Colonic mucosa (tissue), 4 donors: Measurements from ENCODE around the gene GP1BA. TPM values are rescaled to one million over a fixed set of nuclear protein-coding genes. Genes with fewer than 3 reads are reported as not detected.

Source experiments
- DNase-seq: peaks from one replicate; pipeline ENCODE4 v3.0.0-alpha.2; 2020
- H3K27ac ChIP-seq: fragments of 200-600 bp; one replicate; pipeline ENCODE4 v1.8.0; 2021
- H3K27me3 ChIP-seq: fragments of 200-600 bp; one replicate; pipeline ENCODE4 v1.8.0; 2021
- H3K36me3 ChIP-seq: fragments of 200-600 bp; one replicate; pipeline ENCODE4 v1.8.0; 2021
- H3K4me1 ChIP-seq: fragments of 200-600 bp; one replicate; pipeline ENCODE4 v1.8.0; 2021; ENCODE audit warnings: mild to moderate bottlenecking
- H3K4me3 ChIP-seq: fragments of 200-600 bp; one replicate; pipeline ENCODE4 v1.8.0; 2021
- H3K9ac ChIP-seq, 2 donors: one replicate each; pipeline ENCODE4 v1.7.0; 2013; ENCODE audit warnings: control low read depth in 2 of 2, low read depth in 2 of 2, low read length in 2 of 2
- H3K9me3 ChIP-seq: fragments of 200-600 bp; one replicate; pipeline ENCODE4 v1.8.0; 2021
- intact Hi-C: fragments of 100-400 bp; cut with DNase I; formaldehyde crosslinking; loops from one replicate; pipeline ENCODE4 v1.14.1; 2022
- total RNA-seq, 2 donors: library from RNA; stranded (reverse); fragmentation: NEBNext Ultra II Directional in 1 of 2; extraction: Animal tissue kit (Norgen Biotek cat#: 25700) in 1 of 2; gene quantifications; one replicate each; pipeline ENCODE4 v1.2.1, GENCODE V29; 2021
- TF ChIP-seq, protein P1 (sequence below): fragments of 200-600 bp; IDR thresholded peaks from one replicate; pipeline ENCODE4 v1.8.0; 2022; ENCODE audit warnings: antibody characterized with exemption, mild to moderate bottlenecking
- donor health status: healthy.
- donor health status: DM: no; HTN: no; CAD: no.
- donor health status: DM: no; HTN: no; CAD: no.

Gene GP1BA
- total RNA-seq, 2 donors from 2014 or later, result not detected

DNA sequence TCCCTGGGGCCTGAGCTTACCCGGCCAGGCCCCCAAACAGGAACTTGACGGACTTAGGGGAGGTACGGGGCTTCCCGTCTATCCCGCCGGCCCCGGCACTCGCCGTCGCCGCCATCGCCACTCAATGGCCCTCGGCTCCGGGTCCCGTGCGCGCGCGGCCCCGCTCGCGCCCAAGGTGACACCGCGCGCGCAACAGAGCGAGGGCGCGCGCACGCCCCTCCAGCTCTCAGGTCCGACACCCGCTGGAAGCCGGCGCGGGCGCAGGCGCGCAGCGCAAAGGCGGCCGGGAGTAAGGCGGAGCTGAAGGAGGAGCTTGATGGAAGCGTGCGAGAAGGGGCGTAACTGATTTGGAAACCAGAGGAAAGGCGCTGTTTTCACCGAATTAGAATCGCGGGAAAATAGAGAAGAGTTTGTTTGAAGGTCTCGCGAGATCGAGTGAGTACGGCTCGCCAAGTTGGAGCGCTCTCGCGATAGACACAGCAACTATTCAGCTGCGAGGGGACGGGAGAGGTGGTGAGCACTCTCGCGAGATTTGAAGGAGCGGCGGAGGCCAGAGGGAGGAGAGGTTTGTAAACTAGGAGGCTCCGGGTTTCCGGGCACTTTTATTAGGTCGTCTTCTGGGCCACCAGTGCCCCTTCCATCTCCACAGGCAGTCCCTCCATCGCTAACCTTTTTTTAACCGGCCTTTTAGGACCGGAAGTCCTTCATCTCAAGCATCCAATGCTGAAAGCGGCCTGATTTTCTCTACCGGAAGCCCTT, 7.9 kb downstream of the GP1BA start, which contains the start of the genes RNF167 and SLC25A11:
Gene RNF167, plus strand, starts transcription at position 473 of the 759 bp plus-strand sequence. CDS start 642 bp downstream, outside the sequence.
Gene SLC25A11, minus strand, starts transcription at position 251 of the 759 bp plus-strand sequence. Its CDS starts 136 bp downstream, at position 115.
- intact Hi-C loops, result loop anchor here (5.0 kb wide), 1 partner anchor 57 kb away; the partner anchor contains the start of genes INCA1 and KIF1C
- H3K4me1 ChIP-seq, result peaks cover 11% of the 10 kb centered on the region

DNA sequence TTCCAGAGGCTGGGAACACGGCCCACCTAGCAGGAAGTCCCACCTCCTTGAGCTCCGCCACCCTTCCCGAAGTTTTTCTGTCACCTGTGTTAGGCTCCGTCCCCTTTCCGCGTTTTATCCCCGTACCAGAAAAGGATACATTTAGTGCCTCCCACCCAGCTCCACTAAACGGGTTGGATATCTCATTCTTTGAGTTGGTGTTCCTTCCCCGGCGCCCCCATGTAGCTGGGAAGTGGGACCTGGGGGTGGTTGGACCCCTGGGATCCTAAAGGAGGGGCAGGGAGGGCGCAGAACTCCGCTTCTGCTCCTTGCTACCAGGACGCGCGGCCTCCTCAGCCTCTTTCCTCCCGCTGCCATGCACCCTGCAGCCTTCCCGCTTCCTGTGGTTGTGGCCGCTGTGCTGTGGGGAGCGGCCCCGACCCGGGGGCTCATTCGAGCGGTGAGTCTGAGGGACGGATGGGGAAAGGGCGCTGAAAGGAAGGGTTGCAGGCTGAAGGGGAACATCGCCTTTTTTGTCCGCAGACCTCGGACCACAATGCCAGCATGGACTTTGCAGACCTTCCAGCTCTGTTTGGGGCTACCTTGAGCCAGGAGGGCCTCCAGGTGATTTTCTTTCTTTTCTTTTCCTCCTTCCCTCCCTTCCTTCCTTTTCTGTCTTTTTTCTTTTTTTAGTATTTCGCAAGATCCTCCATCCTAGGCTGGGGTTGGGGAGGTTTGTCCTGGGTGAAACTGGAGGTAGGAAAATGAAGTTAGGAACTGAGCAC, 8.7 kb downstream of the GP1BA start:
- peak; percentile 42 for DNase-seq
- intact Hi-C loops, result no loop called here
- H3K9me3 ChIP-seq, result no peaks in the 10 kb centered on the region
- H3K9ac ChIP-seq, result peak overlapping the region; percentile 96 to 99
- H3K36me3 ChIP-seq, result peaks cover 17% of the 10 kb centered on the region
- H3K27me3 ChIP-seq, result no peaks in the 10 kb centered on the region
- peak overlapping the region; percentile 98 for H3K27ac ChIP-seq
- TF ChIP-seq, protein P1, sequence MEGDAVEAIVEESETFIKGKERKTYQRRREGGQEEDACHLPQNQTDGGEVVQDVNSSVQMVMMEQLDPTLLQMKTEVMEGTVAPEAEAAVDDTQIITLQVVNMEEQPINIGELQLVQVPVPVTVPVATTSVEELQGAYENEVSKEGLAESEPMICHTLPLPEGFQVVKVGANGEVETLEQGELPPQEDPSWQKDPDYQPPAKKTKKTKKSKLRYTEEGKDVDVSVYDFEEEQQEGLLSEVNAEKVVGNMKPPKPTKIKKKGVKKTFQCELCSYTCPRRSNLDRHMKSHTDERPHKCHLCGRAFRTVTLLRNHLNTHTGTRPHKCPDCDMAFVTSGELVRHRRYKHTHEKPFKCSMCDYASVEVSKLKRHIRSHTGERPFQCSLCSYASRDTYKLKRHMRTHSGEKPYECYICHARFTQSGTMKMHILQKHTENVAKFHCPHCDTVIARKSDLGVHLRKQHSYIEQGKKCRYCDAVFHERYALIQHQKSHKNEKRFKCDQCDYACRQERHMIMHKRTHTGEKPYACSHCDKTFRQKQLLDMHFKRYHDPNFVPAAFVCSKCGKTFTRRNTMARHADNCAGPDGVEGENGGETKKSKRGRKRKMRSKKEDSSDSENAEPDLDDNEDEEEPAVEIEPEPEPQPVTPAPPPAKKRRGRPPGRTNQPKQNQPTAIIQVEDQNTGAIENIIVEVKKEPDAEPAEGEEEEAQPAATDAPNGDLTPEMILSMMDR, result no peak
- H3K4me3 ChIP-seq, result peak overlapping the region; percentile 70
- peaks cover 16% of the 10 kb centered on the region for H3K4me1 ChIP-seq

More for the DNA sequence above, 7.9 kb downstream of the GP1BA start, which contains the start of the genes RNF167 and SLC25A11:
- H3K9me3 ChIP-seq, result no peaks in the 10 kb centered on the region
- H3K27me3 ChIP-seq, result no peaks in the 10 kb centered on the region
- H3K27ac ChIP-seq, result peak within 1 kb of the TSS; percentile 98
- DNase-seq, result peak; percentile 96
- H3K36me3 ChIP-seq, result peaks cover 17% of the 10 kb centered on the region
- TF ChIP-seq, protein P1, result no peak
- peak within 1 kb of the TSS; percentile 70 for H3K4me3 ChIP-seq
- peak within 1 kb of the TSS; percentile 96 to 99 for H3K9ac ChIP-seq

DNA sequence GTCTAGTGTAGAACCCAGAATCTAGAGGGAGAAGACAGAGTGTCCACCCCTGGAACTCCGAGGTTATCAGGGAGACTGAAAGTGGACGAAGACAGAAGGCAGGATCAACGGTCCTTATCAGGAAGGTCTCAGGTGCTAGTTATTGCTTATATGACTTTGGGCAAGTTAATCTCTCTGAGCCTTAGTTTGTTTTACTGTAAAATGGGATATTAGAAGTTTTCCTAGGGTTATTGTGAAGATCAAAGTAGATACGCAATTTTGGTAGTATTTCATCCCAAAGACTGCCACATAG, 9.2 kb downstream of the GP1BA start:
- intact Hi-C loops, result no loop called here
- Histone ChIP-seq H3K27ac (peak overlapping the region; percentile 98), H3K36me3 (peaks cover 19% of the 10 kb centered on the region), H3K9ac (peak overlapping the region; percentile 96 to 99), H3K27me3 (no peaks in the 10 kb centered on the region), H3K4me3 (peak overlapping the region; percentile 70), H3K4me1 (peaks cover 21% of the 10 kb centered on the region), H3K9me3 (no peaks in the 10 kb centered on the region)
- no peak for DNase-seq
- TF ChIP-seq, protein P1, result no peak

DNA sequence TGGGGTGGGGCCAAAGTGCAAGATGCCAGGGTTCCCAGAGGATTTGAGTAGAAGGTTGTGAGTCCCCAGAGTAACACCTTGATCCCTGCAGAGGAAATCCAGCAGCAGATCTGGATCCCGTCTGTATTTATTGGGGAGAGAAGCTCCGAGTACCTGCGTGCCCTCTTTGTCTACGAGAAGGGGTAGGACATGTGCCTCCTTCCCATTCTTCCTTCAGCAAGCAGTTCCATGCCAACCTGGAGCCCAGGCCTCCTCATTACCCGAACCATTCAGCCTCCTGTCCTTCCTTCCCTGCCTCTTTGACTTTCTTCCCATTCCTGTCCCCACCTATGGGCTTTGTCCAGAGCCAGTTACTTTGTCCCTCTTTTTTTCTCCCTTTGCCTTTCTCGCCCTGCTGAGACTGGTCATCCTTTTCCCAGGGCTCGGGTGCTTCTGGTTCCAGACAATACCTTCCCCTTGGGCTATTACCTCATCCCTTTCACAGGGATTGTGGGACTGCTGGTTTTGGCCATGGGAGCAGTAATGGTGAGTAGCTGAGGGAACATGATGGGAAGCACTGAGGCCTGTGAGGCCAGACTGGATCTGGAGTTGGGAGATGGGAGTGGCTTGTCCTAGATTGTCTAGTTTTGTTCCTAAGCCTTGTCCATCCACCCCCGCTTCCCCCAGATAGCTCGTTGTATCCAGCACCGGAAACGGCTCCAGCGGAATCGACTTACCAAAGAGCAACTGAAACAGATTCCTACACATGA, 10.9 kb downstream of the GP1BA start:
- DNase-seq, result no peak
- no peak overlapping the region for H3K4me3 ChIP-seq
- H3K9ac ChIP-seq, result peak overlapping the region in 1 of 2 donors; percentile 3
- intact Hi-C loops, result no loop called here
- peaks cover 23% of the 10 kb centered on the region for H3K4me1 ChIP-seq
- H3K9me3 ChIP-seq, result no peaks in the 10 kb centered on the region
- H3K27me3 ChIP-seq, result no peaks in the 10 kb centered on the region
- no peak overlapping the region for H3K27ac ChIP-seq
- TF ChIP-seq, protein P1, result no peak
- peaks cover 17% of the 10 kb centered on the region for H3K36me3 ChIP-seq

DNA sequence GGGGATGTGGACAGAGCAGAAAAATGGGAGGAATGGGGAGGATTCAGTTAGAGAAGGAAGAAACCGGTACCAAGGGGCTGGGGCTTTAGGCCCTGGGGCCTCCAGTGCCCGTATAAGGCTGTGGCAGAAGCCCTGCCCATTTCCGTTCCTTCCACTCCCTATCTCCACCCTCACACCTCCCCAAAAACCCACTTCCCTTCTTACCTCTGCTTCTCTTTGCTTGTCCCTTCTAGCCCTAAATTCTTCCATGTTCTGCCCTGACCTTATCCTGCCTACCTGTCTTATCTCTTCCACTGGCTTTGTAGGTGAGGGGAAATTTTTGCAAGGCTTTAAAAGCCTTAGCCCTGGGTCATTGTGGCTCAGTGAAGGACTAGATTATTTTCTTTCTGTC, 12.1 kb downstream of the GP1BA start:
- Histone ChIP-seq H3K36me3 (peaks cover 14% of the 10 kb centered on the region), H3K4me1 (peaks cover 17% of the 10 kb centered on the region), H3K4me3 (no peak overlapping the region), H3K27ac (peak overlapping the region; percentile 98), H3K27me3 (no peaks in the 10 kb centered on the region), H3K9me3 (no peaks in the 10 kb centered on the region), H3K9ac (peak overlapping the region; percentile 37 to 68)
- TF ChIP-seq, protein P1, result no peak
- intact Hi-C loops, result no loop called here
- no peak for DNase-seq
